ENCODE data around the gene KCNQ1OT1.

The KCNQ1OT1 gene

GRCh38 chr11:2686360-2687222 is 13.2 kb downstream of the KCNQ1OT1 start:
- no peak for DNase-seq (ENCODE audit: low read depth)

DNA sequence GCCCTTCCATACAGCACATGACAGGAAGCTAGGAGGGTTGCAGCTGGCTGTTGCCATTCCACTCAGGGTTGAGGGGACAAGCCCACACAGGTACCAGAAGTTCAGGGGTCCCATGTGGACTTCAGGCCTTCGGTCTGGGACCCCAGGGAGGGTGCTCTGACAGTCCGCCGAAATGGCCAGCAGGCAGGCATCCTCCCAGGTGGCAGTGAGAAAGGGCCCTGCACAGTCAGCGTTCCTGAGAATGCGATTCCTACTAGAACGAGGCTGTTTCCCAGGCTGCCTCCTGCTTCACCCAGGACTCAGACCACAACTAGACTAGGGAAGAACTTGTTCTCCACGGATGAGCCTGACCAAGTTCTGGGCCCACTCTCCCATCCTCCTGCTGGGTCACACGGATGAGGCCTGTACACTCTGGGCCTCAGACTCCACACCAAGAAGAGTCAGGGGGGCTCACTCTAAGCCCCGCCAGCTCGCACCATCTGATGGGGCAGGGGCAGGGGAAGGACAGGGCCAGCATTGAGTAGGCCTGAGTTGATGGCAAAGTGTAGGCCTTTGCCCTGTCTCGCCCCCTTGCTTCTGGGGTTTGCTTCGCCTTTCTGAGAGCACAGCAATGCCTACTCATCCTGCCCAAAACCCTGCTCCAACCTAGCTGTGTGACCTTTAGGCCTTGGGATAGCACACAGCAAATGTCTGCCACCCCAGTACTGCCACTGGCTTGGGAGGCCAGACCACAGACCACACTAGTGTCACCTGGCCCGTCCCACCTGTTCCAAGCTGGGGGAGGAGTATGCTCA is 14.0 kb downstream of the KCNQ1OT1 start:
- no peak for DNase-seq (ENCODE audit: low read depth)

DNA sequence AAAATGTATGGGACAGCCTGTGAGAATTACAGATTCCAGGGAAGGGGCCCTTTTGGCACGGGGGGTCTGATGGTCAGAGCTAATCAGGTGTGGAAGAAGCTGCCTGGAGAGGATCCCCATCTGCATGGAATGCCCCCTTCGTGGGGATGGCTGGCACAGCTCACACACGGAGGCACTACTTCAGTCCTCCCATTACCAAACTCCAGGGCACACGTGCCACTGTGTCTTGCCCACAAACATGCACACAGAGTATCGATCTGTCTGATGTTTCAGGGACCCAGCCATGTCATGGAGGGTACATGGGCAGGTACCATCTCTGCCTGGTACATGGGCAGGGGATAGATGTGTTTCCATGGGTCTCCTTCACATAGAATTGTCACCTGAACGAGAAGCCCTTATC is 14.7 kb downstream of the KCNQ1OT1 start:
- no peak for DNase-seq (ENCODE audit: low read depth)

GRCh38 chr11:2684581-2684980 is 15.2 kb downstream of the KCNQ1OT1 start:
- no peak for DNase-seq (ENCODE audit: low read depth)

GRCh38 chr11:2683806-2684205 is 16.0 kb downstream of the KCNQ1OT1 start:
- no peak for DNase-seq (ENCODE audit: low read depth)

DNA sequence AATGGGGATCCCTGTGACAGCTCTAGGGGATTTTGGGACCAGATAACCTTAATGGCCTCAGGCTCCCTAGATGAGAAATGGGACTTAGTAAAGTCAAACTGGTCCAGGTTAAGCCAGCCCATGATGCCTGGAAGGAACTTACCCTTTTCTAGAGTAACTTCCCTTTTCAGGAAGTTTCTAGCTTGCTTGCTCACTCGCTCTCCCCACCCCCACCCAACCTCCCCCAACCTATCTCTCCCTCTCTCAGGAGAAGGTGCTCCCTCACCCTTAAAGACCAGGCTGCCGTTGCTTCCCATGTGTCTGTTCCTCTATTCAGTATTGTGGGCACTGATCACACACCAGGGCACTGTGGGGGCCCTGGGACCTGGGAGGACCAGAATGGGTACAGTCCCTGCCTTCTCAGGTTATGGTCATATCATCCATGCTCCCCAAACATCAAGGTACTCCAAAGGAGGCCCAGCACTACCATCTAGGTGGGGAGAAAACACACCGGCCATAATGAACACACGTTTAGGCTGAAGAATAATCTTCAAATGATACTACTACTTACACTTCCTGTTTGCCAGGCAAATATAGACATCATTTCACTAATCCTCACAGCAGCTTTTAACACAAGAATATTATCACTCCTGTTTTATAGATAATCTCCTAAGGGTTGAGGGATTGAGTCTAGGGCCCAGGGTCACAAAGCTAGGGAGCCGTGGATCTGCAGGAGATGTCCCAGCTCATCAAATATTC is 18.2 kb downstream of the KCNQ1OT1 start:
- DNase-seq (ENCODE audit: low read depth): no peak

DNA sequence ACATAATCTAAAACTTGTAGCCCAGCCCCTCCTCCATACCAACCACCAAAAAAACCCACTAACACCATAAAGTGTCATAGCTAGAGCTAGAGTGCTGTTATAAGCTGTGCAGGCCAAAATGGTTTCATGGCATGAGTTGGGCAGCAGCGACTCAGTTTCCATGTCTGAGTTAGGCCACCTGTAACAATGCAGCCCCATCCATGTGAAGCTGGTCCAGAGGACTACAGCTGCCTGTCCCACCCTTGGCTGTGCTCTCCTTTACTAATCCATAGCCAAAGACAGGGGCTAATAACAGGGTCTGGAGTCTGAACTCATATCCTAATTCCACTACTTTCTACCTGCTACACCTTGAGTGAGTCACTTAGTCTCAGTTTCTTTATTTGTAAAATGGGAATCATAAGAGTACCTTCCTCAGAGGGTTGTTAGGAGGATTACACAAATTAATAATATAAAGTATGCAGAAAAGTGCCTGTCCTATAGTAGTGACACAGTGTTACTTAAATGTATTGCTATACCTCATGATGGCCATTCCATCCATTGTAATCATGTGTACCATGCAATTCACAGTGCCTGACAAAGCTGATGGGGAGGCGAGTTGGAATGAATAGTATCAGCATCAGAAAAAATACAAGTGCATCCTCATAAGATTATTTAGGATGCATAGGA is 20.6 kb downstream of the KCNQ1OT1 start:
- no peak for DNase-seq (ENCODE audit: low read depth)

- no peak for DNase-seq (ENCODE audit: low read depth)
Measured at GRCh38 chr11:2678396-2678795, 21.4 kb downstream of the KCNQ1OT1 start.

DNA sequence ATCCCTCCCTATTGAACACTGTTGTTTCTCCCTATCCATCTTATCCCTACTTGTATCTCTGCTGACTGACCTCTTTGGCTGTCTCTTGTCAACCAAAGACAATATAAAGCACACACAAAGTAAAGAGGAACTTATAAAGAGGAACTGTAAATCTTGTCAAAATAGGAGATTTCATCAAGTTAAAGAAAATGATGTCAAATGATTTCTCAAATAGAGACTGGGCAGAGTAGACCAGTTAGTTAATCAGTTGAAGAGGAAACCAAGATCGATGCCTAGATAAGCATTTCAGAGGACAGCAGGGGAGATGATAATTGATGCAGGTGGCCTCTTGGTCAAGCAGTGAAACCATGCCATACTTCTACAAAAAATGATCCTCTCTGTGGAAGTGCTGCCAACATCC is 22.7 kb downstream of the KCNQ1OT1 start:
- no peak for DNase-seq (ENCODE audit: low read depth)

DNA sequence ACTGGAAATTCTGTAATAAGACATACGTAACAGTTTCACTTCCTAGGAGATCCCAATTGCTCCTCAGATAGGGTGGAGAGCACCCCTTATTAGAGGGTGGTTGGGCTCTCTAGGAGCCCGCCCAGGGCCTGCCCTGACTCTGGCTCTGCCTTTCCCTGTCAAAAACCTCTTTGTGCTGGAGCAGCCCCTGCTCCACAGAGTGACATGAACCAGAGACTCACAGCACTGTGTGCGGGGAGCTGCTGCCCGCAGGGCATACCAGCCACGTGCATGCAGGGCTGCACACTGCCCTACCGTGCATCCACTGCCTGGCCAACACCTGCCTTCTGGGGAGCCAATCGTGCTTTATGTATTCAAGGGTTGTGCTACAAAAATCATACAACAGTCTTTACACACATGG is 24.3 kb downstream of the KCNQ1OT1 start:
- DNase-seq (ENCODE audit: low read depth): no peak

DNA sequence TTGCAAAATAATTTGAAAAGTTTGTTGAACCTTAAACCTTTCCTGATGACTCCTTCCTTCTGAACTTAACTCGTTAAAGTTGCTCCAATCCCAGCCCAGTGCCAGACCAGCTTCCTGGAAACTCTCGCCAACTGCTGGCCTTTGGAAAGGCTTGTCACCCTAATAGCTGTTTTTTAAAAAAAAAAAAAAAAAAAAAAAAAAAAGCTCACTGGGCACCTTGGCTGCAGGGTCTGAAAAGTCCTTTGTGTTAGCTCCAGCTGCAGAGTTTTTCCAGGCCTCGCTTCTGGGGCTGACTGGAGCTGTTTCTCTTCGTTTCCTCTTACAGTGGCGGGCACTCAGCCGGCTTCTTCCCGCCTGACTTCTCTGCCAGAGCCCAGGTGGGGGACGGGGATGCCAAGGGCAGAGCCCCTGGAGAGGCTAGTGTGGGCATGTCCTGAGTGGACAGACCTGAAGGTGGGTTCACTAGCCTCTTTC is 25.1 kb downstream of the KCNQ1OT1 start:
- no peak for DNase-seq (ENCODE audit: low read depth)

DNA sequence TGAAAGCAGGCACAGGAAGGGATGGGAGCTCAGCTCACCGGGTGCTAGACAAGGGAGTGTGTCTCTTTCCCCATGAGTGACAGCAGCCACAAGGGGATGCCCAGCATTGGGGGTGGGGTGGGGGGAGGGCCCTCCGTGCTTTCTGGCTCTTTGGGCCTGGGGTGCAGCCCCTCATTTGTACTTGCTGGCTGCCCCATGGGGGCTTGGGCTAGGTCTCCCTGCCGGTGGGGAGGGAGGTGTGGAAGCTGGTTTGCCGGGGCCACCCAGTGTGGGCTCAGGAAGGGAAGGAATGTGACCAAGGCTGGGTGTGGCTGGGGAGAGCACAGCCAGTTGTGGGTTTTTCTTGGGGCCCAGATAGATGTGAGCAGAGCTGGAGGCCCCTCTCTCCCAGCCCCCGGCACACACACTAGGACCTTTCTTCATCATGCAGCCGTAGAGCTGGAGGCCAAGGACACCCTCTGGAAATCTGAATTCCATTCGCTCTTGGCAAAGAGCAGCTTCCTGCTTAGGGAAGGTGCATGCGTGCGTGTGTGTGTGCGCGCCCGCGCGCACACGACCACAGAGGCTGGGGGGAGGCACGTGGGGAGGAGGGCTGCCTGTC is 25.8 kb downstream of the KCNQ1OT1 start:
- no peak for DNase-seq (ENCODE audit: low read depth)

DNA sequence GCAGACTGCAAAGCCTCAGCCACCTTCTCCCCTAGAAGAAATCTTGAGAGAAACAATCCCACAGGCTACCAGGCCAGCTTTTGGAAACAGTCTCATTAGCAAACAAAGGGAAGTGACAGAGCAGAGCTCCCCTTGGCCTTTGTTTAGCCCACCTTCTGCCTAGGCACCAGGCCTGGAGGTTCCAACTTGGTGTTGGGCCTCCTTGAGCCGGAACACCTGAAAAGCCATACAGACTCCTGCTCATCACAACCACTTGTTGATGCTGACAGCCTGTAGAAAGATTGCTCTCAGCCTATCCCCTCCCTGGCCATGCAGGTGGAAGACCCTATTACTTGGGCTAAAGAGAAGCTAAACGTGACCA is 26.6 kb downstream of the KCNQ1OT1 start:
- DNase-seq (ENCODE audit: low read depth): no peak

DNA sequence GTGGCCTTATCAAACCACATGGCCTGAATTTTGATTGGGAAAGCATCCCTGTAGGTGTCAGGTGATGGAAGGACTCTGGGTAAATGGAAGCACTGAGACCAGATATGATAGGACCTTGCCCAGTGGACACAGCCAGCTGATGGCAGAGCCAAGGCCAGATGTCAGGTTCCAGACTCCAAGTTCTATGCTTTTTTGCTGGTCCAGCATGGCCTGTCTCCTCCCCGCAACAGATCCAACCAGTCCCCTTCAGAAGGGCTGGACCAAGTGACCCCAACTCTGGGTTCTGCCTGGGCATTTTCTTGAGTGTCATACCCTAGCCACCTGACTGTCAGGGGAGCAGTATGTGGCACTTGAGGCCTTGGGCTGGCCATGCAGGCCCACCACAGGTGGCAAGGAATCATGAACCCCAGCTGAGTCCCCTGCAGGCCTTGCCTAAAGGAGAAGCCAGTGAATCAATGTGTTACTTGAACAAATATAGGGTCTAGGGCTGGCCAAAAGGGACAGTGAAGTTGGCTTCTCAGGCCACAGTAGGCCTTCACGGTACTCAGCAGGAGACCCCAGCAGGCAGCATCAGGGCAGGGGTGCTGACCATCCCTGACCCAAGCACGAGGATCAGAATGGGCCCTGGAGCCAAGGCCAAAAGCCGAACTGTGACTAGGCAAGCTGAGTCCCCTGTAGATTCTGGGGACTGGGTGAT is 27.1 kb downstream of the KCNQ1OT1 start:
- no peak for DNase-seq (ENCODE audit: low read depth)

DNA sequence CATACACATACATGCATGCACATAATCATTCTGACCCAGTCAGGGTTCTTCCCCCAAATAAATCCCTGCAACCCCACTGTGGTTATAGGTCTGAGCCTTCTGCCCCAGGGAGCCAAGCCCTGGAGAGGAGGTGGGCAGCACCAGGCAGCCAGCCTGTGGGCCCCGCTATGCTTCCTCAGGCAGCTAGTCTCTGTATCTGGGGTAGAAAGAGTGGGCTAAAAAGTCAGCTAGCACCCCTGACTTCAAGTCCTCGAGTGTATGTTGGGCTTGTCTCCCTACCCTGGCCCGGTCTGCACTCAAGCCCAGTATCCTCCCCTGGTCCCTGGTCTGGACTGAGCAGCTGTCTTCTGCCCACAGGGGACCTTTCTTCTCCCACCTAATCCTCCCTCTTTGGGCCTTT is 28.0 kb downstream of the KCNQ1OT1 start:
- DNase-seq (ENCODE audit: low read depth): no peak

DNA sequence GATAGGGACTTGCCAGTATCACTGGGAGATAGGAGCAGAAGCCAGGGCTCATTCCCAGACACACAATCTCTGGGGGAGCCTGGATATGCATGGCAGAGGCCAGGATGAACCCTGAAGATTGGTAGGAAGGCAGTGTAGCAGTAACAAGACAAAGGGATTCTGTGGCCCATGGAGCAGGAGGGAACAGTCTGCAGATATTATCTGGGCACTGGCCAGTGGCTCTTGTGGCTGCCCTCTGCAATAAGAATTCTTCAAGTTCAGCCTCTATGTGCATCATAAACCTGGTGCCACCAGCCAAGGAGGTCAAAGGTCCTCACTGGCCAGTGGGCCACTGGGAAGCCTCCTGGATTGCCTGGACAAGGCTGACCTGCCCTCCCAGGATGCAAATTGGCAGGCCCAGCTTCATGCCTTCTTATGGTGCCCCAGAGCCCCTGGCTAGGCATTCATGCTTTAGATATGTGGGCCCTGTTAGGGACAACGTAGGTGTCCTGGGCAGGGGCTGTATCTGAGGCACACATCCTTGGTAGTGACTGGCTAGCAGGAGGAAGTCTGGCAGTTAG is 29.2 kb downstream of the KCNQ1OT1 start:
- DNase-seq (ENCODE audit: low read depth): no peak

DNA sequence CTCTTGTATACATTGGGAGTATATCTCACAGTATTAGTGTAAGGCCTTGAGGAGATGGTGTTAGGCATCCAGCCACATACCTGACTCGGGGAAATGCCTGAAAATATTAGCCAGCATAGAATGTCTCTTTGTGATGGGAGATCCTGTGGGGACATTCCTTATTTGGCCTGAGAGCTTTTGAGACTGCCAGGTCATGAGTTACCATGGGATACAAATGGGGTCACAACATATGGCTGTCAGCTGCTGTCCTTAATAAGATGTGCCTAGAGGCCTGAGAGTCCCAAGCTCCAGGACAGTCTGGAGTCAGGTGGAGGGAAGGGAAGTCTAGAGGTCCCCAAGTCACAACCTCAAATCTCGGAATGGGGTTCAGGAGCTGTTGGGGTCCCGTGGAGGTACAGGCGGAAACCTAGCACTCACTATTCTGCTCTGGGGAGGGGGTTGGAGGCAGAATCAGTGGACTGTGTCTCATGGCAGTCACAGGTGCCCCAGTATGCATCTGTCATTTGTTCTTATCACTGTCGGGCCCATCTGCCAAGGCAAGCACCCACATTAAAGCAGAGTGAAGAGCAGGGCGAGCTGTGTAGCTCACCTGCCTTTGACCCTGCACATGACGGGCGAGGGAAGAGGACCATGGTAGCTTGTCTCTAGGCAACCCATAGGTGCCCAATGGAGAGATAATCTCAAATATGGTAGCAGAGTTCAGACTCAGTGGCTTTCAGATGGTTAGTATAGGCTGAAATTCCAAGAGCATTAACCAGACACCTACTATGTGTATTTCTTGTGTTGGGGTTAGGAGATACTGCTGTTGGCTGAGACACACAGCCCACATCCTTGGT is 29.9 kb downstream of the KCNQ1OT1 start:
- DNase-seq (ENCODE audit: low read depth): no peak

DNA sequence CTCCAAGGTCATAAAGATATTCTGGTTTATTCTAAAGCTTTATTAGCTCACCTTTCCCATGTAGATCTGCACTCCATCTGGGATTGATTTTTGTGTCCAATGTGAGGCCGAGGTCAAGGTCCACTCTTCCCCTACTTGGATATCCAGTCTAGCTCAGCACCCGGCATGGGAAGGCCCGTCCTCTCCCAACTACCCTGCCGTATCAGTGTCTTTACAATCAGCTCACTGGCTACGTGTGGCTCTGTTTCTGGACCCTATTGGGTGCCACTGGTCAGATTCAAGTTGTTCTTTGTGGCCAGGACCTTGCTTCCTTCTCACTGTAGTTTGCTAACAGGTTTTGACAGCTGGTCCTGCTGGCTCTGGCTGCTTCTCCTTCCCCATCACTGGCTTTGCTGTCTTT is 30.9 kb downstream of the KCNQ1OT1 start:
- DNase-seq (ENCODE audit: low read depth): no peak

- DNase-seq (ENCODE audit: low read depth): no peak
Measured at GRCh38 chr11:2667940-2668339, 31.9 kb downstream of the KCNQ1OT1 start.
